T-cell (primary cell): ENCODE data around the gene XRRA1. TPM values are rescaled to one million over a fixed set of nuclear protein-coding genes. Genes with fewer than 3 reads are reported as not detected.

ENCODE experiments used
- ATAC-seq, 4 experiments: fragments of 200-7000 bp in 3 of 4; fragments of 150-1000 bp in 1 of 4; cut with Tn5 transposase; replicated peaks in 1 of 4; 1 replicate in 3 of 4; 2 replicates in 1 of 4; pipeline ENCODE4 v1.10.0; 2021; ENCODE audit warnings: moderate library complexity in 3 of 4, mild to moderate bottlenecking in 2 of 4, moderate number of reproducible peaks in 1 of 4
- CTCF ChIA-PET, 2 donors: fragments of 300-600 bp; sonication (Branson Sonifier 250); formaldehyde crosslinking; loops; one replicate each; lab custom pipeline; 2022; ENCODE audit warnings: antibody characterized with exemption in 2 of 2; lab: Charles Lee
- POLR2A ChIA-PET, 2 donors: fragments of 300-600 bp; sonication (Branson Sonifier 250); formaldehyde crosslinking; loops; one replicate each; lab custom pipeline; 2022; ENCODE audit warnings: antibody characterized with exemption in 2 of 2; lab: Charles Lee
- DNase-seq, 35 experiments: peaks; one replicate each; pipeline versions ENCODE4 v3.0.0 to v3.0.0-alpha.2; 2013 to 2023
- H3K27ac ChIP-seq: one replicate; pipeline ENCODE4 v1.5.1; 2013; ENCODE audit warnings: low read length
- H3K27me3 ChIP-seq, 2 experiments: replicated peaks in 1 of 2; 1 replicate in 1 of 2; 2 replicates in 1 of 2; pipeline versions ENCODE4 v1.6.1 to v1.7.0; 2013; ENCODE audit warnings: low read length in 1 of 2, mixed read lengths in 1 of 2; ENCODE audit not compliant: control insufficient read depth in 2 of 2, insufficient read depth in 2 of 2; ENCODE audit errors: extremely low read depth in 1 of 2
- H3K36me3 ChIP-seq, 2 donors: 1 replicate in 1 of 2; 2 replicates in 1 of 2; pipeline versions ENCODE4 v1.6.1 to v1.7.0; 2013; ENCODE audit warnings: low read length in 1 of 2; ENCODE audit not compliant: control insufficient read depth in 2 of 2, insufficient read depth in 1 of 2; ENCODE audit errors: extremely low read depth in 1 of 2
- H3K4me1 ChIP-seq, 2 experiments: 1 replicate in 1 of 2; 2 replicates in 1 of 2; pipeline versions ENCODE4 v1.6.1 to v1.7.0; 2013; ENCODE audit warnings: low read length in 2 of 2, mixed read lengths in 1 of 2; ENCODE audit not compliant: insufficient read depth in 2 of 2, control insufficient read depth in 1 of 2; ENCODE audit errors: extremely low read depth in 1 of 2
- H3K4me3 ChIP-seq, 2 donors: 1 replicate in 1 of 2; 2 replicates in 1 of 2; pipeline versions ENCODE4 v1.5.1 to v1.7.0; 2013; ENCODE audit warnings: mild to moderate bottlenecking in 2 of 2, low read length in 1 of 2, moderate library complexity in 1 of 2; ENCODE audit not compliant: control insufficient read depth in 1 of 2; ENCODE audit errors: extremely low read depth in 1 of 2
- H3K9me3 ChIP-seq: 2 replicates; pipeline ENCODE4 v1.7.0; 2013
- H3K27ac Mint-ChIP-seq, 2 donors: one replicate each; pipeline ENCODE4 v1.8.0; 2020 to 2021; ENCODE audit warnings: mild to moderate bottlenecking in 2 of 2, mixed read lengths in 2 of 2
- H3K27me3 Mint-ChIP-seq, 2 donors: one replicate each; pipeline ENCODE4 v1.8.0; 2021 to 2022; ENCODE audit warnings: mixed read lengths in 2 of 2
- H3K36me3 Mint-ChIP-seq: one replicate; pipeline ENCODE4 v1.8.0; 2021; ENCODE audit warnings: mixed read lengths
- H3K4me1 Mint-ChIP-seq, 3 donors: one replicate each; pipeline ENCODE4 v1.8.0; 2020 to 2022; ENCODE audit warnings: mixed read lengths in 3 of 3, mild to moderate bottlenecking in 1 of 3
- H3K4me3 Mint-ChIP-seq, 3 donors: one replicate each; pipeline ENCODE4 v1.8.0; 2020 to 2022; ENCODE audit warnings: mild to moderate bottlenecking in 3 of 3, mixed read lengths in 3 of 3, moderate library complexity in 3 of 3
- H3K9me3 Mint-ChIP-seq, 3 donors: one replicate each; pipeline ENCODE4 v1.8.0; 2020 to 2022; ENCODE audit warnings: mixed read lengths in 3 of 3
- WGBS: methylation state at CpG from one replicate; pipeline ENCODE4 v1.1.5; 2013; ENCODE audit warnings: missing lambda C conversion rate; ENCODE audit not compliant: insufficient coverage; 5-methylcytosine and 5-hydroxymethylcytosine counted together
- total RNA-seq, 35 experiments: library from RNA in 6 of 35; stranded (reverse) in 6 of 35; fragments of 120-200 nt in 1 of 35; gene quantifications; one replicate each; pipeline versions ENCODE4 v1.2.1 to v1.2.4 and lab custom pipeline; 2013 to 2026

The XRRA1 gene
- total RNA-seq, 5 donors from 2014 or later (not counting 1 experiment from before 2014, with no cell fraction given), result 12.6 to 27.7 (median 14.6) TPM

- Mint-ChIP-seq H3K27me3 (no peaks in the 10 kb centered on the region), H3K27ac (peak within 1 kb of the TSS; percentile 89 to 90), H3K9me3 (no peaks in the 10 kb centered on the region), H3K4me3 (peak within 1 kb of the TSS; percentile 92 to 95 (median 94)), H3K36me3 (peaks cover 5% of the 10 kb centered on the region), H3K4me1 (peaks cover 31 to 34% (median 33%) of the 10 kb centered on the region in 3 donors)
- Histone ChIP-seq H3K4me3 (peak within 1 kb of the TSS; percentile 70), H3K9me3 (no peaks in the 10 kb centered on the region), H3K27me3 (no peaks in the 10 kb centered on the region), H3K36me3 (peaks cover 0 to 2% of the 10 kb centered on the region in 2 donors), H3K27ac (peak within 1 kb of the TSS; percentile 59), H3K4me1 (peaks cover 8 to 17% of the 10 kb centered on the region in 2 experiments)
- ChIA-PET POLR2A (interaction anchor here (0.6 to 1.0 kb wide), 2 partner anchors 11 to 300 kb away, joined by 4 to 7 read pairs; no protein-coding TSS in a partner anchor), CTCF (interaction anchor here in 1 of 2 donors (0.5 to 0.6 kb wide), 3 partner anchors 28 to 537 kb away, joined by 3 to 8 read pairs (median 5); partner anchors contain the start of gene GDPD5)
- ATAC-seq (peak; percentile 97 to 98 (median 98)), DNase-seq (peak; percentile 59 to 89 (median 82))
- under 1% methylated on average over 37 of the region's 46 CpGs for WGBS
These were observed 39.8 kb upstream of the XRRA1 start, which contains the start of gene NEU3 for GRCh38 chr11:74988541-74989259. TSS of gene NEU3 (plus strand) at chr11:74988933. CDS start at chr11:74989061, 128 bp downstream.

GRCh38 chr11:74984730-74985129 is 35.8 kb upstream of the XRRA1 start:
- peaks cover 12% of the 10 kb centered on the region for H3K36me3 Mint-ChIP-seq
- WGBS, result 100% methylated on average over 1 of the region's 2 CpGs
- H3K27ac Mint-ChIP-seq, result peak overlapping the region in 1 of 2 donors; percentile 64
- H3K9me3 ChIP-seq, result no peaks in the 10 kb centered on the region
- no peaks in the 10 kb centered on the region for H3K9me3 Mint-ChIP-seq
- H3K27me3 Mint-ChIP-seq, result no peaks in the 10 kb centered on the region
- ATAC-seq (no peak), DNase-seq (no peak)
- H3K36me3 ChIP-seq, result peaks cover 3% of the 10 kb centered on the region in 2 donors
- no peak overlapping the region for H3K4me3 Mint-ChIP-seq
- POLR2A ChIA-PET, result no interaction called here
- peaks cover 6 to 11% of the 10 kb centered on the region in 2 experiments for H3K4me1 ChIP-seq
- no peaks in the 10 kb centered on the region for H3K27me3 ChIP-seq
- CTCF ChIA-PET, result interaction anchor here in 1 of 2 donors (0.9 kb wide), 1 partner anchor 12 kb away, joined by 5 read pairs; no protein-coding TSS in a partner anchor
- H3K4me1 Mint-ChIP-seq, result peaks cover 9 to 11% (median 10%) of the 10 kb centered on the region in 3 donors
- no peak overlapping the region for H3K27ac ChIP-seq
- no peak overlapping the region for H3K4me3 ChIP-seq

- ATAC-seq (no peak), DNase-seq (no peak)
- Mint-ChIP-seq H3K9me3 (no peaks in the 10 kb centered on the region), H3K36me3 (peaks cover 14% of the 10 kb centered on the region), H3K4me1 (peaks cover 3 to 4% (median 3%) of the 10 kb centered on the region in 3 donors), H3K27ac (peak overlapping the region in 1 of 2 donors; percentile 16), H3K27me3 (no peaks in the 10 kb centered on the region), H3K4me3 (no peak overlapping the region)
- no peak overlapping the region for H3K27ac ChIP-seq
- WGBS, result 100% methylated on average over 1 of the region's 3 CpGs
- no peaks in the 10 kb centered on the region for H3K9me3 ChIP-seq
- no peak overlapping the region for H3K4me3 ChIP-seq
- no peaks in the 10 kb centered on the region for H3K27me3 ChIP-seq
- peaks cover 0 to 7% of the 10 kb centered on the region in 2 experiments for H3K4me1 ChIP-seq
- POLR2A ChIA-PET, result no interaction called here
- CTCF ChIA-PET, result no interaction called here
- peaks cover 4 to 8% of the 10 kb centered on the region in 2 donors for H3K36me3 ChIP-seq
These were observed 35.2 kb upstream of the XRRA1 start for GRCh38 chr11:74984070-74984469.

- no CpG with 5 or more reads among the region's 1 CpG for WGBS
- Mint-ChIP-seq H3K36me3 (peaks cover 17% of the 10 kb centered on the region), H3K27me3 (no peaks in the 10 kb centered on the region), H3K27ac (no peak overlapping the region), H3K9me3 (no peaks in the 10 kb centered on the region), H3K4me1 (no peaks in the 10 kb centered on the region), H3K4me3 (no peak overlapping the region)
- Histone ChIP-seq H3K36me3 (peaks cover 4 to 19% of the 10 kb centered on the region in 2 donors), H3K9me3 (no peaks in the 10 kb centered on the region), H3K27ac (no peak overlapping the region), H3K4me3 (no peak overlapping the region), H3K27me3 (no peaks in the 10 kb centered on the region), H3K4me1 (no peaks in the 10 kb centered on the region)
- no peak for ATAC-seq
- ChIA-PET CTCF (interaction anchor here in 1 of 2 donors (0.6 kb wide), 1 partner anchor 411 kb away, joined by 4 read pairs; no protein-coding TSS in a partner anchor), POLR2A (no interaction called here)
- DNase-seq, result no peak
These were observed 33.0 kb upstream of the XRRA1 start for GRCh38 chr11:74981888-74982287.

DNA sequence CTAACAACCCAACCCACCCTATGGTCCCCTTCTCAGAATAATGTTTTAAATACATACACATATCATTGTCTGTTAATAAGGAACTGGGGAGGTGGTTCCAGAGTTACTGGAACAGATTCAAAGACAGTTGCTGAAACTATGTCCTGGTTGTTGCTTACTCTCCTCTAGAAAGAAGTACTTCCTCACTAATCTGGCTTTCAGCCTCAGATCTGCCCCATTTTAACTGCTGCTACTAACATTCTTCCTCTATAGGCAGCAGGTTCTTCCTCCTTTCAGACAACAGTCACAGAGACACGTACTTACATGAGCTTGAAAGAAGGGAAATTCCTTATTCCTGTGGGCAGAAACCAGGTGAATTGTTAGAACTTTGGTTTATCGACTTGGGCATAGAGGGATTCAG is 31.7 kb upstream of the XRRA1 start:
- H3K36me3 Mint-ChIP-seq, result peaks cover 28% of the 10 kb centered on the region
- DNase-seq (no peak), ATAC-seq (no peak)
- POLR2A ChIA-PET, result no interaction called here
- Histone ChIP-seq H3K27me3 (no peaks in the 10 kb centered on the region), H3K4me1 (no peaks in the 10 kb centered on the region), H3K27ac (no peak overlapping the region), H3K36me3 (peaks cover 11 to 29% of the 10 kb centered on the region in 2 donors), H3K9me3 (no peaks in the 10 kb centered on the region), H3K4me3 (no peak overlapping the region)
- no CpG with 5 or more reads among the region's 2 CpGs for WGBS
- H3K27me3 Mint-ChIP-seq, result no peaks in the 10 kb centered on the region
- H3K27ac Mint-ChIP-seq, result no peak overlapping the region
- H3K4me3 Mint-ChIP-seq, result no peak overlapping the region
- no peaks in the 10 kb centered on the region for H3K4me1 Mint-ChIP-seq
- CTCF ChIA-PET, result no interaction called here
- no peaks in the 10 kb centered on the region for H3K9me3 Mint-ChIP-seq

GRCh38 chr11:74978041-74978440 is 29.1 kb upstream of the XRRA1 start:
- DNase-seq, result no peak
- WGBS, result 100% methylated on average over 2 of the region's 4 CpGs
- Mint-ChIP-seq H3K4me1 (peaks cover 0 to 2% (median 0%) of the 10 kb centered on the region in 3 donors), H3K9me3 (no peaks in the 10 kb centered on the region), H3K27me3 (no peaks in the 10 kb centered on the region), H3K4me3 (no peak overlapping the region), H3K36me3 (peaks cover 52% of the 10 kb centered on the region), H3K27ac (no peak overlapping the region)
- no peak overlapping the region for H3K27ac ChIP-seq
- ChIA-PET CTCF (interaction anchor here in 1 of 2 donors (0.7 kb wide), 1 partner anchor 261 kb away, joined by 3 read pairs; no protein-coding TSS in a partner anchor), POLR2A (interaction anchor here in 1 of 2 donors (0.8 kb wide), 1 partner anchor 11 kb away, joined by 4 read pairs; the partner anchor contains the start of gene NEU3)
- H3K4me1 ChIP-seq, result no peaks in the 10 kb centered on the region
- ATAC-seq, result no peak
- H3K9me3 ChIP-seq, result no peaks in the 10 kb centered on the region
- no peak overlapping the region for H3K4me3 ChIP-seq
- no peaks in the 10 kb centered on the region for H3K27me3 ChIP-seq
- H3K36me3 ChIP-seq, result peaks cover 11 to 54% of the 10 kb centered on the region in 2 donors
